GM13976 (cell line): Measurements from ENCODE around the gene C16orf86.

Source experiments
- DNase-seq: peaks from one replicate; pipeline ENCODE4 v3.0.0; 2012; ENCODE audit warnings: low spot score
- CTCF ChIP-seq: IDR thresholded peaks from 2 replicates; pipeline ENCODE4 v1.5.1; 2012; ENCODE audit warnings: borderline replicate concordance, mild to moderate bottlenecking; ENCODE audit not compliant: insufficient read depth; ENCODE audit errors: extremely low read depth, missing control alignments, control extremely low read depth
- in situ Hi-C: fragments of 300-500 bp; cut with MboI; formaldehyde crosslinking; loops from one replicate; pipeline ENCODE4 v1.12.0; 2022; ENCODE audit warnings: low sequenced_read_pairs, mixed read lengths, inconsistent platforms; ENCODE audit not compliant: unreplicated experiment

Gene C16orf86

GRCh38 chr16:67713647-67714273 lies 47.1 kb downstream of the C16orf86 start:
- DNase-seq = no peak
- in situ Hi-C loops = no loop called here
- no peak for TF ChIP-seq CTCF

- in situ Hi-C loops = no loop called here
- TF ChIP-seq CTCF = no peak
- DNase-seq = no peak
These were observed 47.9 kb downstream of the C16orf86 start for GRCh38 chr16:67714522-67714921.

DNA sequence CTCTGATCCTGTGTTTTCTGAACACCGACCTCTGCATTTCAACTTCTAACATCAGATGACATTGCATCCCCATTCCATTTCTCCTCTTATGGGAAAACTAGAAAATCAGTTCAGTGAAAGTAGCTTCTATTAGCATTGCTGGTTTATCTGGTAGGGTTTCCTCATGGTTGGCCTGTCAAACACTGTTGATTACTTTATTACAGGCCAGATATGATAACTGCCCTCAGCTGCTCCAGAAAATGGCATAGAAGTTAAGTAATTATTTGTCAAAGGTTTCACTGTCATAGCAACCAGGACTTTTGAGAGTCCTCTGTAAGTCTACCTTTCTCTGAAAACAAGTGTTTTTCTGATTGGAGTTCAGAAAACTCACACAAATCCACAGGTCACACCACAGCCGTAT lies 49.5 kb downstream of the C16orf86 start:
- DNase-seq = no peak
- no peak for TF ChIP-seq CTCF
- in situ Hi-C loops = no loop called here
